Smooth muscle cell of the pulmonary artery (primary cell): ENCODE data around the gene CCDC142. TPM values are rescaled to one million over a fixed set of nuclear protein-coding genes. Genes with fewer than 3 reads are reported as not detected.

Source experiments
- total RNA-seq: library from RNA; depleted of rRNA; stranded (reverse); fragments of >200 nt; gene quantifications from 2 replicates; pipeline ENCODE4 v1.2.3, GENCODE V29; 2014

The CCDC142 gene
- total RNA-seq, 1 donor from 2014 or later: 24.4 TPM

Other genes starting within 250 kb of the CCDC142 start
- gene SLC4A5, start 139.6 kb downstream of the CCDC142 start, total RNA-seq: 0.13 and 0.30 TPM in 2 replicates
- 191 and 217 TPM in 2 replicates for gene DCTN1, start 102.7 kb downstream of the CCDC142 start, total RNA-seq
- gene C2orf81, start 61.4 kb downstream of the CCDC142 start, total RNA-seq: 1.2 and 3.5 TPM in 2 replicates
- 42.1 and 47.1 TPM in 2 replicates for gene WDR54, start 61.3 kb downstream of the CCDC142 start, total RNA-seq
- 16.3 and 23.5 TPM in 2 replicates for gene RTKN, start 41.1 kb downstream of the CCDC142 start, total RNA-seq
- gene INO80B, start 27.9 kb downstream of the CCDC142 start, total RNA-seq: 14.4 and 22.7 TPM in 2 replicates
- 62.6 and 67.7 TPM in 2 replicates for gene WBP1, start 24.6 kb downstream of the CCDC142 start, total RNA-seq
- gene MOGS, start 17.6 kb downstream of the CCDC142 start, total RNA-seq: 82.1 and 97.0 TPM in 2 replicates
- 20.2 and 22.0 TPM in 2 replicates for gene MRPL53, start 10.3 kb downstream of the CCDC142 start, total RNA-seq
- gene TTC31, start 83 bp upstream of the CCDC142 start, total RNA-seq: 12.1 and 13.0 TPM in 2 replicates
- 0.59 and 4.5 TPM in 2 replicates for gene LBX2, start 16.6 kb upstream of the CCDC142 start, total RNA-seq
- gene PCGF1, start 24.7 kb upstream of the CCDC142 start, total RNA-seq: 22.8 and 26.2 TPM in 2 replicates
- gene TLX2, start 31.5 kb upstream of the CCDC142 start, total RNA-seq: not detected in 2 replicates
- gene DQX1, start 43.2 kb upstream of the CCDC142 start, total RNA-seq: 0.07 TPM in 1 of 2 replicates, not detected in the other
- gene AUP1, start 46.7 kb upstream of the CCDC142 start, total RNA-seq: 68.9 and 96.9 TPM in 2 replicates
- gene HTRA2, start 46.9 kb upstream of the CCDC142 start, total RNA-seq: 38.6 and 45.3 TPM in 2 replicates
- 110 and 319 TPM in 2 replicates for gene LOXL3, start 70.9 kb upstream of the CCDC142 start, total RNA-seq
- 51.3 and 116 TPM in 2 replicates for gene DOK1, start 71.7 kb upstream of the CCDC142 start, total RNA-seq
- 0.23 and 0.26 TPM in 2 replicates for gene M1AP, start 165.3 kb upstream of the CCDC142 start, total RNA-seq
- 19.7 and 20.4 TPM in 2 replicates for gene SEMA4F, start 171.2 kb upstream of the CCDC142 start, total RNA-seq